Gastrocnemius medialis (tissue), 4 donors: ENCODE data around the gene CALML3. TPM values are rescaled to one million over a fixed set of nuclear protein-coding genes. Genes with fewer than 3 reads are reported as not detected.

ENCODE experiments used
- ATAC-seq, 2 donors: fragments of 150-250 bp; one replicate each; pipeline ENCODE4 v1.9.1; 2016
- DNase-seq, 2 donors: peaks; one replicate each; pipeline ENCODE4 v3.0.0-alpha.2; 2019
- H3K27ac ChIP-seq, 4 donors: fragments of 200-600 bp; sonication (generic); 1 replicate in 1 of 4; 2 replicates in 3 of 4; pipeline ENCODE4 v1.5.1; 2016 to 2018; ENCODE audit warnings: mild to moderate bottlenecking in 2 of 4, moderate library complexity in 1 of 4
- H3K27me3 ChIP-seq, 3 donors: fragments of 200-600 bp; sonication (generic) in 2 of 3; 1 replicate in 1 of 3; 2 replicates in 2 of 3; pipeline versions ENCODE4 v1.5.1 to v1.6.0; 2016 to 2019; ENCODE audit warnings: mild to moderate bottlenecking in 1 of 3, moderate library complexity in 1 of 3
- H3K36me3 ChIP-seq, 2 donors: fragments of 200-600 bp; sonication (generic) in 1 of 2; one replicate each; pipeline ENCODE4 v1.5.1; 2017 to 2018
- H3K4me1 ChIP-seq, 2 donors: fragments of 200-600 bp; sonication (generic) in 1 of 2; one replicate each; pipeline ENCODE4 v1.5.1; 2016 to 2017; ENCODE audit warnings: mild to moderate bottlenecking in 2 of 2
- H3K4me3 ChIP-seq, 4 donors: fragments of 200-600 bp; sonication (generic) in 3 of 4; 1 replicate in 1 of 4; 2 replicates in 3 of 4; pipeline ENCODE4 v1.5.1; 2016 to 2019; ENCODE audit warnings: mild to moderate bottlenecking in 2 of 4
- H3K9me3 ChIP-seq, 3 donors: fragments of 200-600 bp; sonication (generic) in 2 of 3; 1 replicate in 1 of 3; 2 replicates in 2 of 3; pipeline ENCODE4 v1.5.1; 2016 to 2019
- CTCF ChIP-seq, 5 experiments: fragments of 450-650 bp in 3 of 5; fragments of 200-600 bp in 2 of 5; sonication (generic) in 2 of 5; IDR thresholded peaks in 4 of 5; conservative IDR thresholded peaks in 1 of 5; 1 replicate in 4 of 5; 2 replicates in 1 of 5; pipeline ENCODE4 v1.5.1; 2016 to 2019; ENCODE audit warnings: antibody characterized with exemption in 5 of 5, mild to moderate bottlenecking in 3 of 5, moderate library complexity in 3 of 5
- POLR2A ChIP-seq, 2 donors: fragments of 450-650 bp; IDR thresholded peaks; one replicate each; pipeline ENCODE4 v1.6.1; 2017; ENCODE audit warnings: antibody characterized with exemption in 2 of 2, mild to moderate bottlenecking in 2 of 2, moderate library complexity in 2 of 2
- in situ Hi-C, 4 donors: fragments of 200-750 bp; cut with MboI; loops; one replicate each; pipeline versions ENCODE4 v1.15.0 to v1.8.0; 2017; ENCODE audit warnings: low sequenced_read_pairs in 4 of 4
- intact Hi-C: fragments of 100-400 bp; cut with DNase I; formaldehyde crosslinking; loops from one replicate; pipeline ENCODE4 v1.15.1; 2023; ENCODE audit warnings: low total_unique reads
- total RNA-seq, 4 donors: library from RNA; depleted of rRNA; stranded (reverse); fragments of >200 nt; gene quantifications; one replicate each; pipeline versions ENCODE4 v1.1.0 to v1.2.3, GENCODE V29; 2016

Gene CALML3
- total RNA-seq, 4 donors from 2014 or later, result not detected

GRCh38 chr10:5482016-5482415 lies 42.7 kb upstream of the CALML3 start:
- in situ Hi-C loops (no loop called here), intact Hi-C loops (no loop called here)
- DNase-seq (no peak), ATAC-seq (no peak)
- TF ChIP-seq POLR2A (IDR thresholded peaks at IDR 0.05) (no peak), CTCF (IDR thresholded peaks at IDR 0.05 in 4 of 5, conservative IDR thresholded peaks at IDR 0.05 in 1 of 5) (no peak)
- Histone ChIP-seq H3K4me3 (no peak overlapping the region), H3K9me3 (no peaks in the 10 kb centered on the region), H3K4me1 (no peaks in the 10 kb centered on the region), H3K27me3 (no peaks in the 10 kb centered on the region), H3K27ac (no peak overlapping the region), H3K36me3 (no peaks in the 10 kb centered on the region)

- H3K9me3 ChIP-seq, result no peaks in the 10 kb centered on the region
- intact Hi-C loops, result no loop called here
- no peaks in the 10 kb centered on the region for H3K36me3 ChIP-seq
- H3K27ac ChIP-seq, result no peak overlapping the region
- in situ Hi-C loops, result no loop called here
- no peak overlapping the region for H3K4me3 ChIP-seq
- no peak for TF ChIP-seq POLR2A (IDR thresholded peaks at IDR 0.05)
- TF ChIP-seq CTCF (IDR thresholded peaks at IDR 0.05 in 4 of 5, conservative IDR thresholded peaks at IDR 0.05 in 1 of 5), result no peak
- no peak for ATAC-seq
- no peaks in the 10 kb centered on the region for H3K27me3 ChIP-seq
- no peaks in the 10 kb centered on the region for H3K4me1 ChIP-seq
- no peak for DNase-seq
Measured at GRCh38 chr10:5484205-5484604, 40.6 kb upstream of the CALML3 start.

- Histone ChIP-seq H3K27ac (no peak overlapping the region), H3K27me3 (no peaks in the 10 kb centered on the region), H3K4me1 (no peaks in the 10 kb centered on the region), H3K36me3 (no peaks in the 10 kb centered on the region), H3K9me3 (no peaks in the 10 kb centered on the region), H3K4me3 (no peak overlapping the region)
- intact Hi-C loops (no loop called here), in situ Hi-C loops (no loop called here)
- DNase-seq, result no peak
- TF ChIP-seq POLR2A (IDR thresholded peaks at IDR 0.05) (no peak), CTCF (IDR thresholded peaks at IDR 0.05 in 4 of 5, conservative IDR thresholded peaks at IDR 0.05 in 1 of 5) (no peak)
- ATAC-seq, result no peak
Measured at GRCh38 chr10:5485290-5485689, 39.5 kb upstream of the CALML3 start.

- Histone ChIP-seq H3K27me3 (no peaks in the 10 kb centered on the region), H3K27ac (no peak overlapping the region), H3K9me3 (no peaks in the 10 kb centered on the region), H3K4me1 (no peaks in the 10 kb centered on the region), H3K4me3 (no peak overlapping the region), H3K36me3 (no peaks in the 10 kb centered on the region)
- ATAC-seq, result no peak
- DNase-seq, result no peak
- intact Hi-C loops, result no loop called here
- in situ Hi-C loops, result no loop called here
- TF ChIP-seq POLR2A (IDR thresholded peaks at IDR 0.05), result no peak
- no peak for TF ChIP-seq CTCF (IDR thresholded peaks at IDR 0.05 in 4 of 5, conservative IDR thresholded peaks at IDR 0.05 in 1 of 5)
Measured at GRCh38 chr10:5485948-5486852, 38.6 kb upstream of the CALML3 start.
